Cardiac fibroblast (primary cell): ENCODE measurements around the gene RPL18A.
A peak's percentile ranks its signal among the peaks of the same experiment; 100 is the strongest.

Experiments
- DNase-seq, 2 donors: peaks; one replicate each; pipeline versions ENCODE4 v3.0.0 to v3.0.0-alpha.2; 2010; ENCODE audit warnings: low read depth in 2 of 2
- H3K4me3 ChIP-seq, 2 donors: replicated peaks in 1 of 2; 1 replicate in 1 of 2; 2 replicates in 1 of 2; pipeline ENCODE4 v1.5.1; 2011; ENCODE audit warnings: low read depth in 2 of 2, low read length in 2 of 2, mild to moderate bottlenecking in 2 of 2, moderate library complexity in 1 of 2
- TF ChIP-seq, protein P1 (sequence below): IDR thresholded peaks from one replicate; pipeline ENCODE4 v1.5.1; 2011; ENCODE audit warnings: low read depth, mild to moderate bottlenecking, low read length, inconsistent platforms

The RPL18A gene

DNA sequence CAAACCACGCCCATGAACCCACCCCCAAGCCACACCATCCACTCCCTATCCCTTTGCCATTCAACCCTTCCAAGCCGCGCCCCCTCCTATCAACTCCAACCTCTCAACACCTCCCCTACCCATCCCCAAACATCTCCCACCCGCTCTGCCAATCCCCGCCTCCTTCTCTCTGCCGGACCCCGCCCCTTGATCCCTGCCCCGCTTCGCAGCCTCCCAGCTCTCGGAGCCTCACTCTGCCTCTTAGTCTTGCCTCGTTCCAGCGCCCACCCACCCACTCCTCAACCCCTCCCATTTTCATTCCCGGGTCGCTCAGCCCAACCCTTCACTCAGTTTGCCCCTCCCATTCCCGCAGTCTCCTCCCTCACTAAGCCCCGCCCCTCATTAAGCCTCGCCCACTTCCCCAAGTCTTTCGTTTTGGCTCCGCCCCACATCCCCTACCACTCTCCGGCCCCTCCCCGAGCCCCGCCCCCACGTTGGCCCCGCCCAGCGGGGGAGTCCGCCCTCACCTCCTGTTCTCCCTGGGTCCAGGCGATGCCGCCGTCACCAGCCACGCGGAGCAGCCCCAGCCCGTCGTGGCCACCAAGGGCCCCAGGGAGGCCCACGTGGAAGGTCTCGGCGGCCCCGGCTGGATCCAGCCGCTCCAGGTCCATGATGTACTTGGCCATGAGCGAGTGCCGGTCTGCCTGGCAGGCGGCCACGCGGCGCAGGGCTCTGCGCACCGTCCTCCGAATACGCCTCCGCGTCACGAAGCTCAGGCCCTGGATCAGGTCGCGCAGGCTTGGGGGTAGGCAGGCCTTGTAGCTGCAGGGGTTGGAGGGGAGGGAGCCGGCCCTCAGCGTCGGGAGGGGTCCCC is 17.7 kb upstream of the RPL18A start:
- TF ChIP-seq, protein P1, sequence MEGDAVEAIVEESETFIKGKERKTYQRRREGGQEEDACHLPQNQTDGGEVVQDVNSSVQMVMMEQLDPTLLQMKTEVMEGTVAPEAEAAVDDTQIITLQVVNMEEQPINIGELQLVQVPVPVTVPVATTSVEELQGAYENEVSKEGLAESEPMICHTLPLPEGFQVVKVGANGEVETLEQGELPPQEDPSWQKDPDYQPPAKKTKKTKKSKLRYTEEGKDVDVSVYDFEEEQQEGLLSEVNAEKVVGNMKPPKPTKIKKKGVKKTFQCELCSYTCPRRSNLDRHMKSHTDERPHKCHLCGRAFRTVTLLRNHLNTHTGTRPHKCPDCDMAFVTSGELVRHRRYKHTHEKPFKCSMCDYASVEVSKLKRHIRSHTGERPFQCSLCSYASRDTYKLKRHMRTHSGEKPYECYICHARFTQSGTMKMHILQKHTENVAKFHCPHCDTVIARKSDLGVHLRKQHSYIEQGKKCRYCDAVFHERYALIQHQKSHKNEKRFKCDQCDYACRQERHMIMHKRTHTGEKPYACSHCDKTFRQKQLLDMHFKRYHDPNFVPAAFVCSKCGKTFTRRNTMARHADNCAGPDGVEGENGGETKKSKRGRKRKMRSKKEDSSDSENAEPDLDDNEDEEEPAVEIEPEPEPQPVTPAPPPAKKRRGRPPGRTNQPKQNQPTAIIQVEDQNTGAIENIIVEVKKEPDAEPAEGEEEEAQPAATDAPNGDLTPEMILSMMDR = no peak
- H3K4me3 ChIP-seq = peak overlapping the region; percentile 21 to 37
- DNase-seq = peak; percentile 86 to 91

DNA sequence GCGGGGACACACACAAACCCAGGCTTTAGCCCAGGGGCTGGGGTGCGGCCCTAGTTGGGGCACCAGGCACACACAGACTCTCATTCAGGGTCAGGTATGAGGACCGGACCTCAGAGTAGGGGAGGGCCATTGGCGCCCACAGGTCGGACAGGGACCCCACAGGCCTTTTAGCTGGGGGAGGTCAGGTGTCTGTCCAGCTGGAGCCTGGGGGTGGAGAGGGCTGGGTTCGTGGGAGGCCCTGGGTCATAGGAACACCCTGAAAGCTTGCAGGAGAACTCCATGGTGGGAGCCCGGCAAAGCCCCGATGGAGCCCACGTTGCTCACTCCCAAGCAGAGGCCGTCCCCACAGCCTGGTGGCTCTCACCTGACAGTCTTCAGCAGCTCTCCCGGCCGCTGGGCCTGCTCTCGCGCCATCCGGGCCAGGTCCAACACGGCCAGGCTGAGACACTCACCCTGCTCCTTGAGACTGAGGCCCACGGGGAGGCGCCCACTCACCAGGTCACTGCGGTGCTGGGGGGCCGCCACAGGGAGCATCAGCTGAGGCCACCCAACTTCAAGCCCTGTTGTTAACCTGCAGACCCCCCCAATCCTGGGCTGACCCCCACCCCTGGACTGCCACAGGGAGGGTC is 16.9 kb upstream of the RPL18A start:
- DNase-seq = no peak
- TF ChIP-seq, protein P1 = no peak
- peak overlapping the region; percentile 21 to 37 for H3K4me3 ChIP-seq

DNA sequence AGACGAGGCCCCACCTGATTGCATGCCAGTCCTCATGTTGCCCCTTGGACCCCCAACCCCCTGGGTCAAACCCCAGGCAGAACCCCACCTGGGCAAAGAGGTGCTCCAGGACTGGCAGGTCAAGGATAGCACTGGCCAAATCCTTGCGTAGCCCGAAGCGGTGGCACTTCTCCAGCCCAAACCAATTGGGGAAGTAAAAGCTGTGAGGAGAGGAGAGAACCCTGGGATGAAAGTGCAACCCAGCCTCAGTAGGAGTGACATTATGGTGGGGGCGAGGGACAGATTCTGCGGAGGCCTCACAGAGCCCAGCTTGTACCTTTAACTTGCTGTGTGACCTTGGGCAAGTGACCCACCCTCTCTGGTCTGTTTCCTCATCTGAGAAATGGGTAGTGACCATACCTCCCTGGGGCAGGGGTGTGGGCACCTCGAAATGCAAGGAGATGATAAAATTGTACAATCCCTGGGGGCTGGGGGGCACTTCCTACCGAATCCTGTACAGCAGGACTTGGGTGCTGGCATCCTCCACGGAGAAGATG is 16.4 kb upstream of the RPL18A start:
- DNase-seq = no peak
- TF ChIP-seq, protein P1 = no peak
- H3K4me3 ChIP-seq = no peak overlapping the region

DNA sequence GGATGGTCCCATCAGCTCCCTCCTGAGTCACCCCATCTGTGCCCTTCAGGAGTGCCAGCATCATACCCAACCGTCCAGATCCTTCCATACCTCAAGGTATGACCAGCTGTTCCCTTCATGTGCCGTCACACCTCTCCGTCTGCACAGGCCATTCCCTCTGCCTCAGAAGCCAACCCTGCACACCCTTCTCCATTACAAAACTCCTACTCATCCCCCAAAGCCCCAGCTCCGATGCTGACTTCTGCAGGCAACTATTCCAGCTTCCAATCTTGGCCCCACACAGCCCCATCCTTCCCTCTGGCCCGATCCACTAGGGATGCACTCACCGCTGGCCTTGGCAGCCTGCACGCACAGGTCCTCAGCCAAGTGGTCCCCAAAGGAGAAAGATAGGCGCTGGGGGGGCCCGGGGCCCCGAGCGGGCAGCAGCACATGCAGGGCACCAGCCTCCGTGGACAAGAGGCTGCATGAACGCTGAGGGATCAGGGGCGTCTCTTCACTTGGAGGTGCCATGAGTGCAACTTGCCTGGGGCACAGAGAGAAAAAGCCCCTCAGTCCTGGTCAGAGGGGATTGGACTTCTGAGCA is 15.7 kb upstream of the RPL18A start:
- TF ChIP-seq, protein P1 = no peak
- no peak overlapping the region for H3K4me3 ChIP-seq
- no peak for DNase-seq

DNA sequence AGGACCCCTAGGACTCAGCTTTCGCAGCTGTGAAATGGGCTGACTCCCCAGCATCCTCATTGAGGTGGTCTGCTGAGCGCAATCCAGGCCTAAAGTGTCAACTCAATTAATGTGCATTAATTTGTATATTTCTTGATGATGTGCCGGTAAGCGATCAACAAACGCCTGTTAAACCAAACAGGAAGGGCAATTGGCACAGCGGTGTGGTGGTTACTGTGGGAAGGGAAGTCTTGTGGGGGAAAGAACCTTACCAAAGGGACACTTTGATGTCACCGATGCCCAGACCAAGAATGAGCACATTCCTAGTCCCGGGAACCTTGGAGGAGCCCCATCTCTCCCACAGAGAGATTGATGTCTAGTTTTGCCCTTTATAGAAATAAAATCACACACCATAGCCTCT is 13.6 kb upstream of the RPL18A start:
- no peak for DNase-seq
- H3K4me3 ChIP-seq = no peak overlapping the region
- TF ChIP-seq, protein P1 = no peak

DNA sequence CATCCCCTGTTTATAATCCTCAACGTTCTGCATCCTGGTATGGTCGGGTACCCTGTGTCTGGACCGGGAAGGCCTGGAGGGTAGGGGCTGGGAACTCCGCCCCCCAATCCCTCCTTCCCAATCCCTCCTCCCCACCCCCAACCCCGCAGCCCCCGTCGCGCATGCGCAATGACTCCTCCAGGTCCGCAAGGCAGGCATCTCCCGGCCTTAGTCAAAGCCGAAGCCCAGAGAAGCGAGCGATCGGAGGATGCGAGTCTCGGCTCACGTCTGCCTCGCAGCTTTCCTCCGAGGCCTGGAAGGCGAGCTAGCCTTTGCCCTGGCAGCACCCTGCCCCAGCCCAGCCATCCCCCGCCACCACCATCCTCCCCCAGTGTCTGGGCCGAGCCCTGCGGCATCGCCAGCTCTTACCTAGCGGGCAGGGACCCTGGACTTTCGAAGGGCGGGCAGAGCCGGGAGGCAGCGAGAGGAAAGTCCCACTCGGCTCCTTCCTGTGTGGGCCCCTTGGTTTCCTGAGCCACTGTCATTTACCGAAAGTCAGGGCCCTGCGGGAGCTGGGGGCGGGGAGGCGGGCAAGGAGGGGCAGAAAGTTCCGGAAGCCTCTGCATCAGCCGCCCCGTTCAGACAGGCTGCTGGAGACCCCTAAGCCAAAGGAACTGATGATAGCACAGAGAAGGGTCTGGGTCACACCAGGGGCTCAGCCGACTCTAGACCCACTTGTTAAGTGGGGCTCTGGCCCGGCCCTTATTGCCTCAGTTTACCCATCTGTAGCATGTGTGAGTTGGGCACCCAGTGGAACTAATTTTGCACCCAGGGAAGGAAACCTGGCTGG is 12.0 kb upstream of the RPL18A start, which contains the start of gene JAK3:
JAK3 (minus strand) TSS at position 445 of the 829 bp plus-strand sequence. CDS start 3,565 bp downstream, outside the sequence.
- peak within 1 kb of the TSS; percentile 45 to 50 for H3K4me3 ChIP-seq
- TF ChIP-seq, protein P1 = no peak
- DNase-seq = peak; percentile 80 to 87
